ENCODE measurements around the gene RCL1.
"Not testable (repeated sequence)": the region's sequence is repeated elsewhere in the genome, so short reads cannot be mapped to it uniquely, and the experiment has no call there.

The RCL1 gene

DNA sequence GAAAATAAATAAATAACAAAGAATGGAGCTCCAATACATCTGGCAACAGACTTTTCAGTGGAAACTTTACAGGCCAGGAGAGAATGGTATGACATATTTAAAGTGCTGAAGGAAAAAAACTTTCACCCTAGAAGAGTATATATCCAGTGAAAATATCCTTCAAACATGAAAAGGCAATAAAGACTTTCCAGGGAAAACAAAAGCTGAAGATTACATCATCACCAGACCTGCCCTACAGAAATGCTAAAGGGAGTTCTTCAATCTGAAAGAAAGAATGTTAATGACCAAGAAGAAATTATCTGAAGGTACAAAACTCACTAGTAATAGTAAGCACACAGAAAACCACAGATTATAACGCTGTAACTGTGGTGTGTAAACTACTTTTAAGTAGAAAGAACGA, 8.3 kb upstream of the RCL1 start:
- no peak for DNase-seq

DNA sequence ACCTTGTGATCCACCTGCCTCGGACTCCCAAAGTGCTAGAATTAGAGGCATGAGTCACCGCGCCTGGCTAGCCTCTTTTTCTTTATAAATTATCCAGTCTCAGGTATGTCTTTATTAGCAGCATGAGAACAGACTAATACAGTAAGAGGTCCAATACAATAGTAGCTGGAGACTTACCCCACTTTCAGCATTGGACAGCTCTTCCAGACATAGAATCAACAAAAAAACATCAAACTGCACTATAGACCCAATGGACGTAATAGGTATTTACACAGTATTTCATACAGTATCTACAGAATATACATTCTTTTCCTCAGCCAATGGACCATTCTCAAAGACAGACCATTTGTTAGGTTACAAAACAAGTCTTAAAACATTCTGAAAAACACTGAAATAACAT, 6.1 kb upstream of the RCL1 start:
- no peak for DNase-seq

DNA sequence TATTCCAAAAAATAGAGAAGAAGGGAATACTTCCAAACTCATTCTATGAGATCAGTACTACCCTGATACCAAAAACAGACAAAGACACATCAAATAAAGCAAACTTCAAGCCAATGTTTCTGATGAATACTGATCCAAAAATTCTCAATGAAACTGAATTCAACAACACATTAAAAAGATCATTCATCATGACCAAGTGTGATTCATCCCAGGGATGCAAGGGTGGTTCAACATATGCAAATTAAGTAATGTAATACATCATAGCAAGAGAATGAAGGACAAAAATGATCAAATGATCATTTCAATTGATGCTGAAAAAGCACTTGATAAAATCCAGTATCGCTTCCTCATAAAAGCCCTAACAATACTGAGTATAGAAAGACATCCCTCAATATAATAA, 4.9 kb upstream of the RCL1 start:
- no peak for DNase-seq

DNA sequence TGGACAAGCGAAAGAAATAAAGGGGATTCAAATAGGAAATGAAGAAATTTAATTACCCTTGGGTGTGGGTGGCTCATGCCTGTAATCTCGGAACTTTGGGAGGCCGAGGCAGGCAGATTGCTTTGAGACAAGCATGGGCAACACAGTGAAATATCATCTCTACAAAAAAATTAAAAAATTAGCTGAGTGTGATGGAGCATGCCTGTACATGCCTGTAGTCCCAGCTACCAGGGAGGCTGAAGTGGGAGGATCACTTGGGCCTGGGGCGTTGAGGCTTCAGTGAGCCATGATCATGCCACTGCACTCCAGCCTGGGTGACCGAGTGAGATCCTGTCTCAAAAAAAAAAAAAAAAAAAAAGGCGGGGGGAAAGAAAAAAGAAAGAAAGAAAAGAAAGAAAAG, 4.0 kb upstream of the RCL1 start:
- peak; percentile 52 for DNase-seq

DNA sequence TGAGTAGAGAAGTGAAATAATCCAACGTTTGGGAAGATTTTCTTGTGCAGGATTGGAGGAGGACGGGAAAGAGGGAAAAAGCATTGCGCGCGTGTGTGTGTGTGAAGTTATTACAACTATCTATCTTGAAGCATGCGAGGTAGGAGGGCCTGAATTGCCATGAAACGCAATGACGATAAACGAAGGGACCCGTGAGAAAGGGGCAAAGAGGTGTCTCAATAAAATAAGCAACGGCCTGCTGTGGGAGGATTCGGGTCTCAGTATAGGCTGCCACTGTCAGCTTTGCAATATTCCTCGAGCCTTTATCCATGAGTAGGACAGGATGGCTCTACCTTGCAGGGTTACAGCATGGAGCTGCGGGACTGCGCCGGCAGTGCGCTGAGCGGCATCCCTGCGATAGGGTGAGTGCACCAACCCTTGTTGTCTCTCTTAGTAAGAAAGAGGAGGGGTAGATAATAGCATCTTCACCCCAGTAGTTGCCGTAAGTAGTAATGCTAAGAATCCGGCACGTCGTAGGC, 631 bp upstream of the RCL1 start:
- no peak for DNase-seq

DNA sequence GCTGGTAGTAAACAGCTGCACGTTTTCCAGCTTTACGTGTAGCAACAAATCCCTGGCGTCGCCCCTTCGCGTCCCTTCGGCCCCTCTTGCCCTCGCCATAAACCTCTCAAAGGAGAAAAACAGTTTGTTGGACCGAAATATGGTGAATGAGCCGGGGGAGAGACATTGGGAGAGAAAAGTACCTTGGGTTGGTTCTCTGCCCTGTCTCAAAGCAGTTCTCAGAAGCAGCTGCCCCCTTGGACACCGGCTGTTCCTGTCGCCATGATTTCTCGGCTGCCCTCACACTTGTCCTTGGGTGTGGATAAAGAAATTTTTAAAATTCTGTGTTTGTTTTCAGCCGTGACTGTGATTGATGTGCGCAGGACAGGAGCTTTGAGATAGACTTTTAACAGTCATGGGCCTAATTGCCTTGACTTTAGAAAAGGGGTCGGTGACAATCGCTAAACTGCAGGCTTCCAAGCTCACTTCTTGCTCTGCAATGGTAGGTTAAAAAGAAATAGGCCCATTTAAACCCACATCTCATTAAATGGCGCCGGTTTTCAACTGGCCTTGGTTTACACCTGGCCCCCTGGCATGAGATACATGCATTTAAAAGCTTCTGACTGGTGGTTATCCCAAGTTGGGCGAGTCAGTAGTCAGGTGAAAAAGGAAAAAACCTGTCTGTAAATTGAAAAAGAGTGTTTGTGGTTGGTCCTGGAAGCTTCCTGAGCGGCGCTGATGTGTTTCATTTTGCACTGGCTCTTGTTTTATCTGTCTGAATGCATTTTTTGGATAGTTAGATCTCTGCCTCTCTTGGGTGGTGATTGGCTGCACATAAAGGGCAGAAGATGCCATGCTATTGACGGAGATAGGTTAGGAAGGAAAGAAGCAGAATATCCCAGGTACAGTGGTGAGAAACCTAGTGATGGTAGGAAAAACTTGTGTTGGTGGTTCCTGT, 983 bp downstream of the RCL1 start:
- DNase-seq: no peak

DNA sequence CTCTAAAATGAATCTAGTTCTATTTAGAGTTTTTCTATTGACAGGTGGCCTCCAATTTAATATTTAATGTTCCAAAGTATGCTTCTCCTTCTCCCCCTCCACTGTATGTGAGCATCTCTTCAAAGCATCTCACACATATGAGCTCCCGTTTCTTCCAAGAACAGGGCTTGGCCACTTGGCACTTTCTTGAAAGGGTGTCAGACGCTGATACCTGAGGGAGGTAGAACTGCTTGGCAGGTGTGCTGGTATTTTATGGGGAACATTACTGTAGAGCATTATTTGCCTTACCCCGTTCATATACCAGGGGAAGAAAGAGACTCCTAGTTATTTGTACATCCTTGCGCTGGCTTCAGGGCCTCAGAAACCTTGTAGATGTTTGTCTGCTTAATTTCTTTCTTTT, 1.9 kb downstream of the RCL1 start:
- no peak for DNase-seq

DNA sequence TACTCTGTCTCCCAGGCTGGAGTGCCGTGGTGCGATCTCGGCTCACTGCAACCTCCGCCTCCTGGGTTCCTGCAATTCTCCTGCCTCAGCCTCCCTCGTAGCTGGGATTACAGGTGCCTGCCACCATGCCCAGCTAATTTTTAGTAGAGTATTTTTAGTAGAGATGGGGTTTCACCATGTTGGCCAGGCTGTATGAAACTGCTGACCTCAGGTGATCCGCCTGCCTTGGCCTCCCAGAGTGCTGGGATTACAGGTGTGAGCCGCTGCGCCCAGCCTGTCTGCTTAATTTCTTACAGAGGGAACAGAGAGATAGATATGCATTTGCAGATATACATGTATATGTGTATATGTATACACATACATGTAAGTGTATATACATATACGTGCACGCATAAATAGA, 2.4 kb downstream of the RCL1 start:
- DNase-seq: not testable (repeated sequence)

DNA sequence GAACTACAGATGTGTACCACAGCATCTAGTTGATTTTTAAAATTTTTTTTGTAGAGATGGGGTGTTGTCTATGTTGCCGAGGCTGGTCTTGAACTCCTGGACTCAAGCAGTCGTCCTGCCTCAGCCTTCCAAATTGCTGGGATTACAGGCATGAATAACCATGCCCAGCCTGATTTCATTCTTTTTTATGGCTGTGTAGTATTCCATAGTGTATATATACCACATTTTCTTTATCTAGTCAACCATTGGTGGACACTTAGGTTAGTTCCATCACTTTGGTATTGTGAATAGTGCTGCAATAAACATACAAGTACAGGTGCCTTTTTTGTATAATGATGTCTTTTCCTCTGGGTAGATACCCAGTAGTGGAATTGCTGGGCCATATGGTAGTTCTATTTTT, 3.8 kb downstream of the RCL1 start:
- no peak for DNase-seq

DNA sequence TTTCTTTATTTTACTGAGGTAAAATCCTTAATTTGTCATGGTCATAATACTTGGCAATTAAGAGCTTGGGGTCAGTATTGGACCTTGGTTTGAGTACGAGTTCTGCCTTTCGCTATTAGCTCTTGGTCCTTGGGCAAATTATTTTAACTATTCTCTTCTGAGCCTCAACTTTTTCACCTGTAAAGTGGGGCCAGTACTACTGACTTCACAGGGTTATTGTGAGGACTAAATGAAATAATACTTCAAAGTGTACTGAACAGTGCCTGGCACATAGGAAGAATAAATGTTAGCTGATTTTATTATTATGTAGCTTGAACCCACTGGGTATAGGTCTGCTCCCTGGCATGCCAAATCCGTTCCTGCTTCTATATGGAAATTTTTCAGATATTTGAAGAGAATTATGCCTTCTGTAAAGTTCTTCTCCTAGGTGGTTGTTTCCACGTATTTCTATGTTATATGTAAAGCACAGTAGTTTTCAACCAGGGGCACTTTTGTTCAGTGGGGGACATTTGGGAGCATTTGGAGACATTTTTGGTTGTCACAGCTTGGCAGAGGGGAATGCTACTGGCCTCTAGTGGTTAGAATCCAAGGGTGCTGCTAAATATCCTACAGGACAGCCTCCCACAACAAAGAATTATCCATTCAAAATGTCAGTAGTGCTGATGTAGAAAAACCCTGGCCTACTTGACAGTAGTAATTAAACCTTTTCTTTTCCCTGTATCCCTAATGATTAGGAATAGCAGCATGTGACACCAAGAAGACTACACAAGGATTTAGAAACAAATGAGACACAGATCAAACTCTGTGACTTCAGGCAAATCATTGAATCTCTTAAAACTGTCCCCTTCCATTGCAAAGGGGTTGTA, 4.5 kb downstream of the RCL1 start:
- DNase-seq: no peak

DNA sequence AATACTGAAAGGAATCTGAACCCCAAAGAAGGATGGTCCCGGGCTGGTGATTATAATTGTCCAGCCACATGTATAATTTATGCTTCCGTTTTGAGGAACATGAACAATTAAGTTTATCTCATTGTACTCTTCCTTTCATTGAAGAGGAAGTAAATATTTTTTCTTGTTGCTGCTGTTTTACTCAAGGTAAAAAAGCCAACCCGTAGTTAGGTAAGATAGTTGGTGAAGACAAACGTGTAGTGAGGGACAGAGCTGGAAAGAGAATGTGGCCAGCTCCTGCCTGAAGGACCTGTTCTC, 5.1 kb downstream of the RCL1 start:
- no peak for DNase-seq

DNA sequence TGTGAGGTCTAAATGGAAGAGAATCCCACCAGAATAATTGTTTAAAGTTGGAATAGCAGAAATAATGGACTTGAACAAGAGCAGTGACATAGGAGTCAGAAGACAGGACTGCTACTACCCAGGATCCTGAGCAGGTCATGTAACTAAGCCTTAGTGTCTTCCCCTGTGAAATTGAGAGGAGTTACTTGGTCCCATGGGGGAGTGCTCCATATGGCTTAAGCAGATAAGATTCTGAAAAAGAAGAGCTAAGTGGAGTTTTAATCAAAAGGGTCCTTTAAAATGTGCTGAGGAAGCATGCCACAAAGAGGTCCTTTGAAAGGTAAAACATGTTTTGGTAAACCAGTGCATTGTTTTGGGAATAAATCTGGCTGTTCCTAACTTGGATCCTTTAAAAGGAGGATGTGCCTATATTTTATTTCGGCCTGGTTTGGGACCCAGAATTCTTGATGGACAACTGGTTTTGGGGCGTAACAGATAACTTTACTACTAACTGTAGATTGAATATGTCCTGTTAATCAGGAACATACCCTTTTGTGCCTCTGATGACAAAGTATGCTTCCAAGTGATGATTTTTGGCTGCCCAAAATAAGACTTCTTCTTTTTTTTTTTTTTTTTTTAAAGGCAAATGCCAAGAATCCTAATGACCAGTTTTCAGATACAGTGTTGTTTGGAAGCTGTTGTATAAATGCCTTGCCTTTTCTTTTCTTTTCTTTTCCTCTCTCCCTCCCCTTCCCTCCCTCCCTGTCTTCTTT, 5.7 kb downstream of the RCL1 start:
- DNase-seq: peak; percentile 84

DNA sequence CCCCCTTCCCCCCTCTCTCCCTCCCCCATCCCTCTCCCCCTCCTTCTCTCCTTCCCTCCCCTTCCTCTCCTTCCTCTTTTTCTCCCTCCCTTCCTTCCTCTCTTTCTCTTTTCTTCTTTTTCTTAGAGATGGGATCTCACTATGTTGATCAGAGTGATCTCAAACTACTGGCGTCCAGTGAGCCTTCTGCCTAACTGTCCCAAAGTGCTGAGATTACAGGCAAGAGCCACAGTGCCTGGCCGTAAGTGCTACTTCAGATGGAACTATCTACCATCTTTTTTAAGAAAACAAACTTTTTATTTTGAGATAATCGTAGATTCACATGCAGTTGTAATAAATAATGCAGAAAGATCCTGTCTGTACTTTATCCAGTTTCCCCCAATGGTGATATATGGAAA, 6.3 kb downstream of the RCL1 start:
- no peak for DNase-seq

DNA sequence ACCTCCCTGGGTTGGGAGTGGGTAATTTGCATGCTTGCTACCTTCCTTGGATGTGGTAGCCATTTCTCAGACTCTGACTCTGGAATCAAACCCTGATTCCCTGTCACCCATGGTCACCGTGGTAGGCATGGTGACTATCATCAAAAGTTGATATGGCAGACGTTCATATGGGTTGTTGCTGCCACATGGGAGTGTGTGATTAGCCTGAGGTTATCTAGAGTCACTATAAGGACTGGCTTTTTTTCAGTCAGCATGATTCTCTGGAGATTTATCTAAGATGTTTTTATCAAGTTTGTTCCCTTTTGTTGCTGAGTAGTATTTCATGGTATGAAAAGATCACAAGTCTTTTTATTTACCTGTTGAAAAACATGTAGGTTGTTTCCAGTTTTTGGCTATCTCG, 7.0 kb downstream of the RCL1 start:
- no peak for DNase-seq

DNA sequence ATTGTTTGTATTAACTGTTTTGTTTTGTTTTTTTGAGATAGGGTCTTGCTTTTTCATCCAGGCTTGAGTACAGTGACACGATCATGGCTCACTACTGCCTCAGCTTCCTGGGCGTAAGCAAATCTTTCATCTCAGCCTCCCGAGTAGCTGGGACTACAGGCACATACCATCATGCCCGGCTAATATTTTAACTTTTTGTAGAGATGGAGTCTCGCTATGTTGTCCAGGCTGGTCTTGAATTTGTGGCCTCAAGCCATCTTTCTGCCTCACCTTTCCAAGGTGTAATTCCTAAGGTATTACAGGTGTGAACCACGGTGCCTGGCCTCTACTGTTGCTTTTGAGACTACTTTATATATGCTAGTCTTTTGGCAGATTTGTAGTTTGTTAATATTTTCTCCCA, 8.4 kb downstream of the RCL1 start:
- no peak for DNase-seq

DNA sequence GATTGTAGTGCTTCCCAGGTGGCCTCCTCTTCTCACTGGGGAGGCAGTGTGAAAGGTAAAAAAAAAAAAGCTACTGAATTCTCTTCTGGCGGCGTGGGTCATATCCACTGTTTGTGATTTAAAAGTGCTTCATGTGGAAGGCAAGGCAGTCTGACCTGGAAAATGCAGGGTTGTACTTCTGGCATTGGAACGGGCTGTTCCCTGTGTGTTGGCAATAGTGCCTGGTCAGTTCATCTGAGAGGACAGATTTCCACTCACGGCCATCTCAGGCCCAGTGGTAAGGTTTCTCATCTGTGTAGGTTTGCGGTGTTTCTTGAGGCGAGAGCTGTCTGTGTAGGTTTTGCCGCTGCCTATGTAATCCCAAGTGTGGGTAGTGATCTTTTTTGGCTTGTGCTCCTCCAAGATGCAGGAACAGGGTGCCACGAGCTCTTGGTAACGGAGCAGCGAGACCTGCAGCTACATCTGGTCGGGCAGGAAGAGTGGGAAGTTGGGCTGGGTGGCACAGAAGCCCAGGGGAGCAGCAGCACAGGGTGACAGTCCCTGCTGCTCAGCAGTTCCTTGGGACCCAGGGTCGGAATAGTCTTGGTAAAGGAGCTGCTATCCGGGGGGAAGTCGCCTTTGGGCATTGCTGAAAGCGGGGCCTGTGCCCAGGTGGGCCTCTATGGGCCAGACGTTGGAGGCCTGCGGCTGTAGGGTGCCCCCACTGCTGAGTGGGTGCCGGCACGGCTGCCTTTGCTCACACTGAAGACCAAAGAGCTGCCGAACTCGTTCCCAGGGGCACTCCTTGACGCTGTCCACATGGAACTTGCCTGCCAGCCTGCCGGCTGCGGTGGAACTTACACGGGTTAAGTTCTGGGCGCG, 11.2 kb downstream of the RCL1 start:
- no peak for DNase-seq

DNA sequence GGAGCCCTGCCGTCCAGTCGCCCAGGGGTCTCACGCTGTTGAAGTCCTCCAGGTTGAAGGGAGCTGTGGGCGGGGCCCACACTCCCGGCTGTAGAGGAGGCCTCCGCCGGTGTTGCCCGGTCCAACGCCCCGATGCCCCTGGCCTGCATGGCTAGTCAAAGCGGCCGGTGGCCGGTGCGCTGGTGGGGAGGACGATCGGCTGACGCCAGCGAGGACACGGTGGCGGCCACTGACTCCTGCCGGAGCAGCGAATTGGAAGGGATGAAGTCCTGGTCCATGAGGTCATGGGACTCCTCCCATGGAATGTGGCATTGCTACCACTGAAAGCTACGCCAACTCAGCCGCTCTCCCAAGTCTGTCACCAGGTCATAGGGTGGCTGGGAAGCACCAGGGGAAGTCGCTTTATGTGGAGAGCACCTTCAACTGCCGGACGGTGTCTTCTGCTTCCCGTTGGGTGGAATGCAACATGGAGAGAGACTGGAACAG, 11.8 kb downstream of the RCL1 start:
- no peak for DNase-seq

DNA sequence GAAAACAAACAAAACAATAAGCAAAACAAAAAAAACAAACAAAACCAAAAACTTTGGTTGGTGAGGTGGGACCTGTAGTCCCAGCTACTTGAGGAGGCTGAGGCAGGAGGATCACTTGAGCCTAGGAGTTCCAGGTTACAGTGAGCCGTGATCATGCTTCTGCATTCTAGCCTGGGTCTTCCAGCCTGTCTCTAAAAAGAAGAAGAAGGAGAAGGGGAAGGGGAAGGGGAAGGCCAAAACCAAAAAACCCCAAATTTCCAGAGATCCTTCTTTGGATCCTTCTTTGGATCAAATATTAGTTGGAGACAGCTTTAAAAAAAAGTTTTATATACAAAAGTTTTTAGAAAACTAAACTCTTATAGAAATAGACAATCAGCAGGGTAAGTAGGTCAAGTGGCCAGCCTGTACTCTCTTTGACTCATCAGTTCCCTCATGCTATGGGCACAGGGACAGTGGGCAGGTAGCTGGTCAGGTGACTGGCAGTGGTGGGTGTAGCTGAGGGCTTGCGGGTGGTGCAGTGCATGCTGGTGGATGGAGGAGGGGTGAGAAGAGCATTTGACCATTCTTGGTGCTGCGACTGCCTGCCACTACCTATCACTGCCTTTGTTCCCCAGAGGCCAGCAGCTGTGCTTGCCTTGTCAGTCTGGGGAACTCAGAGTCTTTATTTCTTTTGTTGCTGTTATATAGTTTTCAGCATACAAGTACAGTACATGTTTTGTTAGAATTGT, 12.6 kb downstream of the RCL1 start:
- DNase-seq: no peak

DNA sequence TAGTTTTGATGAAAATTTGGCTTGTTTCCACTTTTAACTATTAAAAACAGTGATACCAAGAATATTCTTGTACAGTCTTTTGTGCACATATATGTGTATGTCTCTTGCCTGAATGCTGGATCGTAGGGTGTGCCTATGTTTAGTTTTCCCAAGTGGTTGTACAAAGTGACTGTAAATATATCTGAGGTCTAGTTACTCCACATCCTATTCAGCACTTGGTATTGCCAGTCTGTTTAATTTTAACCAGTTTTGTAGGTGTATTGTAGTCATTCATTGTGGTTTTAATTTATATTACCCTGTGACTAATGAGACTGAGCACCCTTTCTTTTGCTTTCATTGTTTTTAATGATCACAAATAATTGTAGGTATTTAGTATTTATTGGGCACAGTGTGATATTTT, 17.8 kb downstream of the RCL1 start:
- DNase-seq: no peak

DNA sequence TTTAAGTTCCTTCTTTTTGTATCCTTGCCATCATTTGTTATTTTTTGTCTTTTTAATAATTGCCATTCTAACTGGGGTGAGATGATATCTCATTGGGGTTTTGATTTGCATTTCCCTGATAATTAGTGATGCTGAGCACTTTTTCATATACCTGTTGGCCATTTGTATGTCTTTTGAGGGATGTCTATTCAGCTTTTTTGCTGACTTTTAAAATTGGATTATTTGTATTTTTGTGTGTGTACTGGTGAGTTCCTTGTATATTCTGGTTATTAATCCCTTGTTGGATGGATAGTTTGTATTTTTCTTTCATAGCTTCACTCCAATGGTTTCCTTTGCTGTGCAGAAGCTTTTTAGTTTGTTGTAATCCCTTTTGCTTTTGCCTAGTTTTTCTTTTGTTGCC, 19.1 kb downstream of the RCL1 start:
- no peak for DNase-seq

DNA sequence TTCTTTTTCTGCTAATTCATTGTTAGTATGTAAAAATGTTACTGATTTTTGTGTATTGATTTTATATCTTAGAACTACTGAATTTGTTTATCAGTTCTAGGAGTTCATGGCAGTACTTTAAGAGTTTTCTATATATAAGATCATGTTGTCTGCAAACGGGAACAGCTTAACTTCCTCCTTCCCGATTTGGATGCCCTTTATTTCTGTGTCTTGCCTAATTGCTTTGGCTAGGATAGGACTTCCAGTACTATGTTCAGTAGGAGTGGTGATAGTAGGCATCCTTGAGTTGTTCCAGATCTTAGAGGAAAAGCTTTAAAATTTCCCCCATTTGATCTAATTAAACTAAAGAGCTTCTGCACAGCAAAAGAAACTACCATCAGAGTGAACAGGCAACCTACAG, 20.1 kb downstream of the RCL1 start:
- DNase-seq: no peak

DNA sequence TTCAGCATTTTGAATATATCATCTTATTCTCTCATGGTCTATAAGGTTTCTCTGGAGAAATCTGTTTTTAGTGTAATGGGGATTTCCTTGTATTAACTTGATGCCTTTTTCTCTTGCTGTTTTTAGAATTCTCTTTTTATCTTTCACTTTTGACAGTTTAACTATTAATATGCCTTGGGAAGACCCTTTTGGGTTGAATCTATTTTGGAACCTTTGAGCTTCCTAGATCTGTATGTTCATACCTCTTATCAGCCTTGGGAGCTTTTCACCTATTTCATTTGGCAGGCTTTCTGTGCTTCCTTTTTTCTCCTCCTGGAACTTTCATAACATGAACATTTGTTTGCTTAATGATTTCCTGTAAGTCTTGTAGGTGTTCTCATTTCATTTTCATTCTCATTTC, 22.2 kb downstream of the RCL1 start:
- no peak for DNase-seq

All from NCI-H2171 (cell line).